Measurements from ENCODE around the gene BAD.
A peak's percentile ranks its signal among the peaks of the same experiment; 100 is the strongest.
"Not testable (repeated sequence)": the region's sequence is repeated elsewhere in the genome, so short reads cannot be mapped to it uniquely, and the experiment has no call there.

Gene BAD

GRCh38 chr11:64284048-64284961 lies at the start of gene BAD:
BAD (minus strand) TSS chr11:64284665; CDS start chr11:64284368, 297 bp downstream.
- DNase-seq (ENCODE audit: low read depth, low spot score): no peak

- no peak for DNase-seq (ENCODE audit: low read depth, low spot score)
Measured at GRCh38 chr11:64333556-64333955, 49.1 kb upstream of the BAD start.

GRCh38 chr11:64331569-64332371 lies 47.3 kb upstream of the BAD start:
- no peak for DNase-seq (ENCODE audit: low read depth, low spot score)

GRCh38 chr11:64330888-64331287 lies 46.4 kb upstream of the BAD start:
- no peak for DNase-seq (ENCODE audit: low read depth, low spot score)

GRCh38 chr11:64327993-64328392 lies 43.5 kb upstream of the BAD start:
- no peak for DNase-seq (ENCODE audit: low read depth, low spot score)

- no peak for DNase-seq (ENCODE audit: low read depth, low spot score)
Measured at GRCh38 chr11:64327375-64327774, 42.9 kb upstream of the BAD start.

- DNase-seq (ENCODE audit: low read depth, low spot score): no peak
Measured at GRCh38 chr11:64324692-64325469, 40.4 kb upstream of the BAD start.

- not testable (repeated sequence) for DNase-seq (ENCODE audit: low read depth, low spot score)
Measured at GRCh38 chr11:64323984-64324383, 39.5 kb upstream of the BAD start.

GRCh38 chr11:64323373-64323772 lies 38.9 kb upstream of the BAD start:
- DNase-seq (ENCODE audit: low read depth, low spot score): no peak

GRCh38 chr11:64322925-64323260 lies 38.4 kb upstream of the BAD start:
- no peak for DNase-seq (ENCODE audit: low read depth, low spot score)

- DNase-seq (ENCODE audit: low read depth, low spot score): no peak
Measured at GRCh38 chr11:64321533-64321932, 37.1 kb upstream of the BAD start.

GRCh38 chr11:64321026-64321425 lies 36.6 kb upstream of the BAD start:
- no peak for DNase-seq (ENCODE audit: low read depth, low spot score)

GRCh38 chr11:64320556-64320955 lies 36.1 kb upstream of the BAD start:
- DNase-seq (ENCODE audit: low read depth, low spot score): no peak

- no peak for DNase-seq (ENCODE audit: low read depth, low spot score)
Measured at GRCh38 chr11:64318766-64319761, 34.6 kb upstream of the BAD start.

- DNase-seq (ENCODE audit: low read depth, low spot score): peak; percentile 75
Measured at GRCh38 chr11:64317961-64318765, 33.7 kb upstream of the BAD start, which contains the start of gene PRDX5. PRDX5 (plus strand) TSS chr11:64318121; CDS start chr11:64318216, 95 bp downstream.

GRCh38 chr11:64317325-64317960 lies 33.0 kb upstream of the BAD start, which contains the start of gene TRMT112:
TRMT112 (minus strand) TSS chr11:64317559; CDS start chr11:64317526, 33 bp downstream.
- peak; percentile 99 for DNase-seq (ENCODE audit: low read depth, low spot score)

- DNase-seq (ENCODE audit: low read depth, low spot score): no peak
Measured at GRCh38 chr11:64316672-64317324, 32.3 kb upstream of the BAD start.

GRCh38 chr11:64315667-64316526 lies 31.4 kb upstream of the BAD start:
- DNase-seq (ENCODE audit: low read depth, low spot score): not testable (repeated sequence)
